Astrocyte (in vitro differentiated cells and primary cell): Measurements from ENCODE around the gene KDM1B. TPM values are rescaled to one million over a fixed set of nuclear protein-coding genes. Genes with fewer than 3 reads are reported as not detected.
A peak's percentile ranks its signal among the peaks of the same experiment; 100 is the strongest.

Experiments
- DNase-seq: peaks from one replicate; pipeline ENCODE4 v3.0.0-alpha.2; 2010; ENCODE audit warnings: low read depth
- FAIRE-seq: peaks from 2 replicates; lab custom pipeline; 2011; peaks lifted over from hg19 to GRCh38; lab: Jason Lieb, UNC
- H2AFZ ChIP-seq: 2 replicates; pipeline ENCODE4 v1.6.0; 2012; ENCODE audit warnings: low read depth, low read length, inconsistent platforms
- H3K27ac ChIP-seq: 2 replicates; pipeline ENCODE4 v1.5.1; 2011; ENCODE audit warnings: low read depth, low read length, inconsistent platforms
- H3K27me3 ChIP-seq: 2 replicates; pipeline ENCODE4 v1.6.0; 2011; ENCODE audit warnings: low read length, inconsistent platforms; ENCODE audit not compliant: insufficient read depth
- H3K36me3 ChIP-seq: 2 replicates; pipeline ENCODE4 v1.5.1; 2011; ENCODE audit warnings: low read length, inconsistent platforms; ENCODE audit not compliant: insufficient read depth
- H3K4me1 ChIP-seq: 2 replicates; pipeline ENCODE4 v1.5.1; 2011; ENCODE audit warnings: low read length, inconsistent platforms; ENCODE audit not compliant: insufficient read depth
- H3K4me2 ChIP-seq: 2 replicates; pipeline ENCODE4 v1.6.0; 2012; ENCODE audit warnings: low read length, inconsistent platforms
- H3K4me3 ChIP-seq: 2 replicates; pipeline ENCODE4 v1.5.1; 2011; ENCODE audit warnings: low read depth, mild to moderate bottlenecking, low read length, inconsistent platforms; ENCODE audit not compliant: insufficient read depth
- H3K79me2 ChIP-seq: 2 replicates; pipeline ENCODE4 v1.6.0; 2012; ENCODE audit warnings: mild to moderate bottlenecking, low read length, inconsistent platforms; ENCODE audit not compliant: insufficient read depth
- H3K9ac ChIP-seq: 2 replicates; pipeline ENCODE4 v1.6.0; 2012; ENCODE audit warnings: mild to moderate bottlenecking, low read length, inconsistent platforms
- H3K9me3 ChIP-seq: 2 replicates; pipeline ENCODE4 v1.5.1; 2012; ENCODE audit warnings: low read depth, mild to moderate bottlenecking, low read length, inconsistent platforms; ENCODE audit not compliant: insufficient read depth
- H4K20me1 ChIP-seq: 2 replicates; pipeline ENCODE4 v1.6.0; 2012; ENCODE audit warnings: low read length, inconsistent platforms; ENCODE audit not compliant: insufficient read depth
- H3K27ac Mint-ChIP-seq: one replicate; pipeline ENCODE4 v1.8.0; 2021; ENCODE audit warnings: mild to moderate bottlenecking, mixed read lengths; ENCODE audit not compliant: unreplicated experiment
- H3K27me3 Mint-ChIP-seq: one replicate; pipeline ENCODE4 v1.8.0; 2021; ENCODE audit warnings: low read depth, mixed read lengths; ENCODE audit not compliant: unreplicated experiment
- H3K36me3 Mint-ChIP-seq: one replicate; pipeline ENCODE4 v1.8.0; 2021; ENCODE audit warnings: low read depth, mixed read lengths; ENCODE audit not compliant: unreplicated experiment
- H3K4me1 Mint-ChIP-seq: one replicate; pipeline ENCODE4 v1.8.0; 2021; ENCODE audit warnings: low read depth, mixed read lengths; ENCODE audit not compliant: unreplicated experiment
- H3K4me3 Mint-ChIP-seq: one replicate; pipeline ENCODE4 v1.8.0; 2021; ENCODE audit warnings: mild to moderate bottlenecking, moderate library complexity, mixed read lengths; ENCODE audit not compliant: unreplicated experiment
- H3K9me3 Mint-ChIP-seq: one replicate; pipeline ENCODE4 v1.8.0; 2021; ENCODE audit warnings: mild to moderate bottlenecking, mixed read lengths; ENCODE audit not compliant: unreplicated experiment
- EZH2 ChIP-seq: IDR thresholded peaks from 2 replicates; pipeline ENCODE4 v1.6.1; 2012; ENCODE audit warnings: mild to moderate bottlenecking, low read length, inconsistent platforms; ENCODE audit not compliant: insufficient read depth
- total RNA-seq: library from RNA; stranded (reverse); gene quantifications from 2 replicates; pipeline ENCODE4 v1.2.1, GENCODE V29; 2021
- TF ChIP-seq, protein P1 (sequence below): IDR thresholded peaks from 2 replicates; pipeline ENCODE4 v1.5.1; 2011; ENCODE audit warnings: low read depth, mild to moderate bottlenecking, inconsistent platforms, low read length, moderate library complexity; ENCODE audit not compliant: insufficient read depth

KDM1B gene
- total RNA-seq, 1 donor from 2014 or later = 16.5 TPM

DNA sequence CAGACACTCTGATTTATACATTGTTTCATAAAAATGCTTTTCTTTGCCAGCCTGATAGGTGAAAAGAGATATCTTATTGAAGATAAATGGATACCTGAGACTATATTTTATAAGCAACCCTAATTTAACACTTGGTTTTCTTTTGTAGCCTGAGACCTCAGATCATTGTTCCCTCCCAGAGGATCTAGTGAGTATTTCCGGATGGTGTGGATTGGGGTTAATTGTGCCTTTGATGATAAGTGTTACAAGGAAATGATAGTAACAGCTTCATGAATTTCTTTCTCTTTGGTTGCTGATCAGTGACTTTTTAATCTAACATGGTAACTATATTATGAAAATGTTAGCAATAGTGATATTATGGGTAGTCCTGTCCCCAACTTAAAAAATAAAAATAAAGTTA, 30.4 kb downstream of the KDM1B start:
- Mint-ChIP-seq H3K4me1 (peaks cover 20% of the 10 kb centered on the region), H3K4me3 (no peak overlapping the region), H3K36me3 (peaks cover 3% of the 10 kb centered on the region), H3K27me3 (no peaks in the 10 kb centered on the region), H3K27ac (no peak overlapping the region), H3K9me3 (no peaks in the 10 kb centered on the region)
- no peak overlapping the region for H2AFZ ChIP-seq
- no peaks in the 10 kb centered on the region for H3K27me3 ChIP-seq
- DNase-seq = no peak
- H3K4me2 ChIP-seq = no peak overlapping the region
- H3K4me1 ChIP-seq = no peaks in the 10 kb centered on the region
- TF ChIP-seq EZH2 = no peak
- TF ChIP-seq, protein P1, sequence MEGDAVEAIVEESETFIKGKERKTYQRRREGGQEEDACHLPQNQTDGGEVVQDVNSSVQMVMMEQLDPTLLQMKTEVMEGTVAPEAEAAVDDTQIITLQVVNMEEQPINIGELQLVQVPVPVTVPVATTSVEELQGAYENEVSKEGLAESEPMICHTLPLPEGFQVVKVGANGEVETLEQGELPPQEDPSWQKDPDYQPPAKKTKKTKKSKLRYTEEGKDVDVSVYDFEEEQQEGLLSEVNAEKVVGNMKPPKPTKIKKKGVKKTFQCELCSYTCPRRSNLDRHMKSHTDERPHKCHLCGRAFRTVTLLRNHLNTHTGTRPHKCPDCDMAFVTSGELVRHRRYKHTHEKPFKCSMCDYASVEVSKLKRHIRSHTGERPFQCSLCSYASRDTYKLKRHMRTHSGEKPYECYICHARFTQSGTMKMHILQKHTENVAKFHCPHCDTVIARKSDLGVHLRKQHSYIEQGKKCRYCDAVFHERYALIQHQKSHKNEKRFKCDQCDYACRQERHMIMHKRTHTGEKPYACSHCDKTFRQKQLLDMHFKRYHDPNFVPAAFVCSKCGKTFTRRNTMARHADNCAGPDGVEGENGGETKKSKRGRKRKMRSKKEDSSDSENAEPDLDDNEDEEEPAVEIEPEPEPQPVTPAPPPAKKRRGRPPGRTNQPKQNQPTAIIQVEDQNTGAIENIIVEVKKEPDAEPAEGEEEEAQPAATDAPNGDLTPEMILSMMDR = no peak
- H3K27ac ChIP-seq = no peak overlapping the region
- H3K4me3 ChIP-seq = no peak overlapping the region
- H4K20me1 ChIP-seq = no peaks in the 10 kb centered on the region
- no peak overlapping the region for H3K9ac ChIP-seq
- H3K36me3 ChIP-seq = no peaks in the 10 kb centered on the region
- no peaks in the 10 kb centered on the region for H3K9me3 ChIP-seq
- no peak for FAIRE-seq
- no peaks in the 10 kb centered on the region for H3K79me2 ChIP-seq

DNA sequence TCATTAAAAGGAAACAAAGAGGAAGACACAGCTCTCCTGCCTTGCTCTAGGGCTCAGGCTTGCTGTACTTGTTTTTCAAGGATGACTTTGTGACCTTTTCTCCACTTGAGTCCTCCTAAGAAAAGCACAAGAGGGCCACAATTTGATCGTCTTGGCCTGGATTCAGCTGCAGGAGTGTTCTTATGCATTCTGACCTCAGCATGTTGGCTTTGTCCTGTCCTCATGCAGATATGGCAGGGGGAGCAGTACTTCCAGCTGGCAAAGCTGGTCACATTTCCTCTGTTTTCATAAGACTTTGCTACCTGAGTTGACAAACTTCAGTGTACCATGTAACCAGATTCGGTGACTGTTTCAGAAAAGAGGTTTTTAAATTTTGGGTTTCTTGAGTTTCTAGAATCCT, 30.8 kb downstream of the KDM1B start:
- Mint-ChIP-seq H3K4me3 (no peak overlapping the region), H3K36me3 (peaks cover 3% of the 10 kb centered on the region), H3K27me3 (no peaks in the 10 kb centered on the region), H3K27ac (no peak overlapping the region), H3K4me1 (peaks cover 20% of the 10 kb centered on the region), H3K9me3 (no peaks in the 10 kb centered on the region)
- Histone ChIP-seq H3K9me3 (no peaks in the 10 kb centered on the region), H4K20me1 (no peaks in the 10 kb centered on the region), H3K4me1 (no peaks in the 10 kb centered on the region), H3K4me3 (no peak overlapping the region), H3K27ac (no peak overlapping the region), H3K9ac (no peak overlapping the region), H3K4me2 (no peak overlapping the region), H2AFZ (no peak overlapping the region), H3K79me2 (no peaks in the 10 kb centered on the region), H3K27me3 (no peaks in the 10 kb centered on the region), H3K36me3 (no peaks in the 10 kb centered on the region)
- no peak for DNase-seq
- no peak for FAIRE-seq
- no peak for TF ChIP-seq EZH2
- TF ChIP-seq, protein P1 = no peak

DNA sequence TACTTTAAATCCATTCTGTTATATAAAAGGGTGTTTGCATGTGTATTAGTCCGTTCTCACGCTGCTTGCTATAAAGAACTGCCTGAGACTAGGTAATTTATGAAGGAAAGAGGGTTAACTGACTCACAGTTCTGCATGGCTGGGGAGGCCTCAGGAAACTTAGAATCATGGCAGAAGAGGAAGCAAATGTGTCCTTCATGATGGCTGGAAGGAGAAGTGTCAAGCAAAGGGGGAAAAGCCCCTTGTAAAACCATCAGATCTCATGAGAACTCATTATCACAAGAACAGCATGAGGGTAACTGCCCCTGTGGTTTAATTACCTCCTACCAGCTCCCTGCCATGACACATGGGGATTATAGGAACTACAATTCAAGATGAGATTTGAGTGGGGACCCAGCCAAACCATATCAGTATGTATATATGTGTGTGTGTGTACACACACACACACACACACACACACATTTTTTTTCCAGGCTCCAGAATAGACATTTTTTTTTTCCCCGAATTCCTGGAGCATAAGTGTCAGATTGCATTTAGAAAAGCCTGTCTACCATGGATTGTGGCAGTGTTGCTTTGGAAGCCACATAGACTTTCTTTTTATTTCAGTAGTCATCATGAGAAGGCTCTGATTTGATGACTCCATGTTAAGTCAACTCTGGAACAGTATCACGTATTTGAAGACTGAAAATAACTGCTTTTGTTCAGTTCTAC, 31.5 kb downstream of the KDM1B start:
- H3K4me3 Mint-ChIP-seq = no peak overlapping the region
- no peak for DNase-seq
- H3K4me1 Mint-ChIP-seq = peaks cover 20% of the 10 kb centered on the region

More for the DNA sequence above, 31.5 kb downstream of the KDM1B start:
- Histone ChIP-seq H3K9me3 (no peaks in the 10 kb centered on the region), H3K27ac (no peak overlapping the region), H3K4me3 (no peak overlapping the region), H3K27me3 (no peaks in the 10 kb centered on the region), H3K9ac (no peak overlapping the region), H3K36me3 (no peaks in the 10 kb centered on the region), H3K4me1 (no peaks in the 10 kb centered on the region), H4K20me1 (no peaks in the 10 kb centered on the region), H3K79me2 (no peaks in the 10 kb centered on the region), H2AFZ (no peak overlapping the region), H3K4me2 (no peak overlapping the region)
- no peaks in the 10 kb centered on the region for H3K9me3 Mint-ChIP-seq
- peak overlapping the region; percentile 35 for H3K27ac Mint-ChIP-seq
- peaks cover 4% of the 10 kb centered on the region for H3K36me3 Mint-ChIP-seq
- no peak for TF ChIP-seq EZH2
- TF ChIP-seq, protein P1 = no peak
- FAIRE-seq = no peak
- no peaks in the 10 kb centered on the region for H3K27me3 Mint-ChIP-seq
